Activated CD4-positive, alpha-beta T cell treated with anti-CD3 and anti-CD28 coated beads for 48 hours (primary cell): ENCODE results near the gene TCAP.
"Not testable (repeated sequence)": the region's sequence is repeated elsewhere in the genome, so short reads cannot be mapped to it uniquely, and the experiment has no call there.

Experiments
- DNase-seq: peaks from one replicate; pipeline ENCODE4 v3.0.0-alpha.2; 2020

Gene TCAP

GRCh38 chr17:39706921-39707337 lies 41.8 kb downstream of the TCAP start:
- no peak for DNase-seq

GRCh38 chr17:39709319-39709997 lies 44.3 kb downstream of the TCAP start:
- DNase-seq = no peak

GRCh38 chr17:39709998-39710964 lies 45.1 kb downstream of the TCAP start:
- no peak for DNase-seq

- DNase-seq = not testable (repeated sequence)
Measured at GRCh38 chr17:39711071-39711470, 45.9 kb downstream of the TCAP start.

- DNase-seq = no peak
Measured at GRCh38 chr17:39711851-39712250, 46.7 kb downstream of the TCAP start.

- DNase-seq = no peak
Measured at GRCh38 chr17:39714234-39714633, 49.1 kb downstream of the TCAP start.

- DNase-seq = no peak
Measured at GRCh38 chr17:39715375-39716072, 50.4 kb downstream of the TCAP start.
